Gastrocnemius medialis (tissue), 4 donors: Measurements from ENCODE around the gene RPS8. TPM values are rescaled to one million over a fixed set of nuclear protein-coding genes. Genes with fewer than 3 reads are reported as not detected.

Experiments
- ATAC-seq, 2 donors: fragments of 150-250 bp; one replicate each; pipeline ENCODE4 v1.9.1; 2016
- DNase-seq, 2 donors: peaks; one replicate each; pipeline ENCODE4 v3.0.0-alpha.2; 2019
- H3K27ac ChIP-seq, 4 donors: fragments of 200-600 bp; sonication (generic); 1 replicate in 1 of 4; 2 replicates in 3 of 4; pipeline ENCODE4 v1.5.1; 2016 to 2018; ENCODE audit warnings: mild to moderate bottlenecking in 2 of 4, moderate library complexity in 1 of 4
- H3K27me3 ChIP-seq, 3 donors: fragments of 200-600 bp; sonication (generic) in 2 of 3; 1 replicate in 1 of 3; 2 replicates in 2 of 3; pipeline versions ENCODE4 v1.5.1 to v1.6.0; 2016 to 2019; ENCODE audit warnings: mild to moderate bottlenecking in 1 of 3, moderate library complexity in 1 of 3
- H3K36me3 ChIP-seq, 2 donors: fragments of 200-600 bp; sonication (generic) in 1 of 2; one replicate each; pipeline ENCODE4 v1.5.1; 2017 to 2018
- H3K4me1 ChIP-seq, 2 donors: fragments of 200-600 bp; sonication (generic) in 1 of 2; one replicate each; pipeline ENCODE4 v1.5.1; 2016 to 2017; ENCODE audit warnings: mild to moderate bottlenecking in 2 of 2
- H3K4me3 ChIP-seq, 4 donors: fragments of 200-600 bp; sonication (generic) in 3 of 4; 1 replicate in 1 of 4; 2 replicates in 3 of 4; pipeline ENCODE4 v1.5.1; 2016 to 2019; ENCODE audit warnings: mild to moderate bottlenecking in 2 of 4
- H3K9me3 ChIP-seq, 3 donors: fragments of 200-600 bp; sonication (generic) in 2 of 3; 1 replicate in 1 of 3; 2 replicates in 2 of 3; pipeline ENCODE4 v1.5.1; 2016 to 2019
- CTCF ChIP-seq, 5 experiments: fragments of 450-650 bp in 3 of 5; fragments of 200-600 bp in 2 of 5; sonication (generic) in 2 of 5; IDR thresholded peaks in 4 of 5; conservative IDR thresholded peaks in 1 of 5; 1 replicate in 4 of 5; 2 replicates in 1 of 5; pipeline ENCODE4 v1.5.1; 2016 to 2019; ENCODE audit warnings: antibody characterized with exemption in 5 of 5, mild to moderate bottlenecking in 3 of 5, moderate library complexity in 3 of 5
- POLR2A ChIP-seq, 2 donors: fragments of 450-650 bp; IDR thresholded peaks; one replicate each; pipeline ENCODE4 v1.6.1; 2017; ENCODE audit warnings: antibody characterized with exemption in 2 of 2, mild to moderate bottlenecking in 2 of 2, moderate library complexity in 2 of 2
- in situ Hi-C, 4 donors: fragments of 200-750 bp; cut with MboI; loops; one replicate each; pipeline versions ENCODE4 v1.15.0 to v1.8.0; 2017; ENCODE audit warnings: low sequenced_read_pairs in 4 of 4
- intact Hi-C: fragments of 100-400 bp; cut with DNase I; formaldehyde crosslinking; loops from one replicate; pipeline ENCODE4 v1.15.1; 2023; ENCODE audit warnings: low total_unique reads
- total RNA-seq, 4 donors: library from RNA; depleted of rRNA; stranded (reverse); fragments of >200 nt; gene quantifications; one replicate each; pipeline versions ENCODE4 v1.1.0 to v1.2.3, GENCODE V29; 2016

The RPS8 gene
- total RNA-seq, 4 donors from 2014 or later, result 1,137 to 2,085 (median 1,818) TPM

- Histone ChIP-seq H3K4me1 (peaks cover 9 to 12% of the 10 kb centered on the region in 2 donors), H3K36me3 (peaks cover 0 to 41% of the 10 kb centered on the region in 2 donors), H3K27me3 (no peaks in the 10 kb centered on the region), H3K9me3 (no peaks in the 10 kb centered on the region), H3K4me3 (peak overlapping the region; percentile 74 to 99 (median 85)), H3K27ac (peak overlapping the region; percentile 91 to 100 (median 97))
- DNase-seq (peak in 1 of 2 donors; percentile 52), ATAC-seq (peak; percentile 21 to 36)
- in situ Hi-C loops (loop anchor here in 1 of 4 donors (25.0 kb wide), 2 partner anchors 211 to 736 kb away; partner anchors contain the start of genes CCDC163, EIF2B3, MMACHC and PRDX1), intact Hi-C loops (loop anchor here (2.0 to 5.0 kb wide), 4 partner anchors 37 to 824 kb away; partner anchors contain the start of genes KIF2C and RNU5D-1)
- TF ChIP-seq CTCF (IDR thresholded peaks at IDR 0.05 in 4 of 5, conservative IDR thresholded peaks at IDR 0.05 in 1 of 5) (no peak), POLR2A (IDR thresholded peaks at IDR 0.05) (peak in 1 of 2 donors; percentile 5)
Observed at GRCh38 chr1:44775930-44776729, 790 bp downstream of the RPS8 start.

- in situ Hi-C loops (loop anchor here in 1 of 4 donors (25.0 kb wide), 2 partner anchors 211 to 736 kb away; partner anchors contain the start of genes CCDC163, EIF2B3, MMACHC and PRDX1), intact Hi-C loops (loop anchor here (5.0 kb wide), 2 partner anchors 526 to 824 kb away; no protein-coding TSS in a partner anchor)
- Histone ChIP-seq H3K4me3 (peak overlapping the region; percentile 74 to 99 (median 85)), H3K9me3 (no peaks in the 10 kb centered on the region), H3K27me3 (no peaks in the 10 kb centered on the region), H3K4me1 (peaks cover 9 to 12% of the 10 kb centered on the region in 2 donors), H3K27ac (peak overlapping the region; percentile 91 to 100 (median 97)), H3K36me3 (peaks cover 0 to 41% of the 10 kb centered on the region in 2 donors)
- DNase-seq, result no peak
- ATAC-seq, result no peak
- TF ChIP-seq CTCF (IDR thresholded peaks at IDR 0.05 in 4 of 5, conservative IDR thresholded peaks at IDR 0.05 in 1 of 5) (no peak), POLR2A (IDR thresholded peaks at IDR 0.05) (no peak)
Observed at GRCh38 chr1:44776730-44777068, 1.4 kb downstream of the RPS8 start.

GRCh38 chr1:44777547-44777946 lies 2.2 kb downstream of the RPS8 start:
- no peak overlapping the region for H3K4me3 ChIP-seq
- no peak for ATAC-seq
- peaks cover 9 to 12% of the 10 kb centered on the region in 2 donors for H3K4me1 ChIP-seq
- in situ Hi-C loops (loop anchor here in 1 of 4 donors (25.0 kb wide), 2 partner anchors 210 to 735 kb away; partner anchors contain the start of genes CCDC163, EIF2B3, MMACHC and PRDX1), intact Hi-C loops (loop anchor here (5.0 kb wide), 2 partner anchors 525 to 825 kb away; no protein-coding TSS in a partner anchor)
- H3K9me3 ChIP-seq, result no peaks in the 10 kb centered on the region
- H3K27ac ChIP-seq, result peak overlapping the region; percentile 91 to 100 (median 97)
- no peak for DNase-seq
- H3K36me3 ChIP-seq, result peaks cover 0 to 41% of the 10 kb centered on the region in 2 donors
- no peaks in the 10 kb centered on the region for H3K27me3 ChIP-seq
- no peak for TF ChIP-seq CTCF (IDR thresholded peaks at IDR 0.05 in 4 of 5, conservative IDR thresholded peaks at IDR 0.05 in 1 of 5)
- no peak for TF ChIP-seq POLR2A (IDR thresholded peaks at IDR 0.05)

- no peak overlapping the region for H3K4me3 ChIP-seq
- H3K9me3 ChIP-seq, result no peaks in the 10 kb centered on the region
- ATAC-seq (no peak), DNase-seq (no peak)
- in situ Hi-C loops, result loop anchor here in 1 of 4 donors (25.0 kb wide), 2 partner anchors 209 to 734 kb away; partner anchors contain the start of genes CCDC163, EIF2B3, MMACHC and PRDX1
- H3K36me3 ChIP-seq, result peaks cover 0 to 41% of the 10 kb centered on the region in 2 donors
- H3K27ac ChIP-seq, result peak overlapping the region in 1 of 4 donors; percentile 91
- intact Hi-C loops, result loop anchor here (5.0 kb wide), 2 partner anchors 524 to 826 kb away; no protein-coding TSS in a partner anchor
- H3K27me3 ChIP-seq, result no peaks in the 10 kb centered on the region
- peaks cover 9 to 12% of the 10 kb centered on the region in 2 donors for H3K4me1 ChIP-seq
- TF ChIP-seq CTCF (IDR thresholded peaks at IDR 0.05 in 4 of 5, conservative IDR thresholded peaks at IDR 0.05 in 1 of 5), result no peak
- TF ChIP-seq POLR2A (IDR thresholded peaks at IDR 0.05), result no peak
Observed at GRCh38 chr1:44777969-44778635, 2.8 kb downstream of the RPS8 start.
